Stimulated activated naive CD8-positive, alpha-beta T cell treated with anti-CD3 and anti-CD28 coated beads, Interleukin-15, amount 100 ng/mL, for 72 hours (primary cell): ENCODE results near the gene REEP6.

Experiments used
- ATAC-seq: fragments of 150-1000 bp; cut with Tn5 transposase; 2 replicates; pipeline ENCODE4 v1.10.0; 2021; ENCODE audit warnings: mild to moderate bottlenecking, moderate library complexity
- DNase-seq, 2 donors: peaks; one replicate each; pipeline ENCODE4 v3.0.0; 2021 to 2022
- H3K27ac Mint-ChIP-seq, 2 donors: one replicate each; pipeline ENCODE4 v1.8.0; 2022; ENCODE audit warnings: mild to moderate bottlenecking in 2 of 2, mixed read lengths in 2 of 2, moderate library complexity in 2 of 2
- H3K27me3 Mint-ChIP-seq: one replicate; pipeline ENCODE4 v1.8.0; 2022; ENCODE audit warnings: mixed read lengths
- H3K4me1 Mint-ChIP-seq: one replicate; pipeline ENCODE4 v1.8.0; 2022; ENCODE audit warnings: mild to moderate bottlenecking, mixed read lengths
- H3K4me3 Mint-ChIP-seq, 2 donors: one replicate each; pipeline ENCODE4 v1.8.0; 2022; ENCODE audit warnings: mild to moderate bottlenecking in 2 of 2, mixed read lengths in 2 of 2, moderate library complexity in 1 of 2
- H3K9me3 Mint-ChIP-seq, 2 donors: one replicate each; pipeline ENCODE4 v1.8.0; 2022; ENCODE audit warnings: mixed read lengths in 2 of 2

Gene REEP6

GRCh38 chr19:1467490-1468273 is 23.3 kb upstream of the REEP6 start:
- Mint-ChIP-seq H3K4me3 (peak overlapping the region in 1 of 2 donors; percentile 21), H3K4me1 (peaks cover 28% of the 10 kb centered on the region), H3K27me3 (peaks cover 37% of the 10 kb centered on the region), H3K27ac (no peak overlapping the region), H3K9me3 (no peaks in the 10 kb centered on the region)
- no peak for ATAC-seq
- DNase-seq: no peak

- Mint-ChIP-seq H3K27me3 (peaks cover 42% of the 10 kb centered on the region), H3K9me3 (no peaks in the 10 kb centered on the region), H3K27ac (no peak overlapping the region), H3K4me3 (peak overlapping the region; percentile 45 to 48), H3K4me1 (peaks cover 32% of the 10 kb centered on the region)
- no peak for DNase-seq
- ATAC-seq: no peak
Observed at GRCh38 chr19:1468274-1468820, 22.6 kb upstream of the REEP6 start.

GRCh38 chr19:1468821-1469254 is 22.1 kb upstream of the REEP6 start:
- Mint-ChIP-seq H3K4me1 (peaks cover 34% of the 10 kb centered on the region), H3K4me3 (peak overlapping the region; percentile 45 to 48), H3K27me3 (peaks cover 42% of the 10 kb centered on the region), H3K9me3 (no peaks in the 10 kb centered on the region), H3K27ac (no peak overlapping the region)
- peak in 1 of 2 donors; percentile 46 for DNase-seq
- ATAC-seq: peak; percentile 9

GRCh38 chr19:1469255-1470054 is 21.5 kb upstream of the REEP6 start:
- Mint-ChIP-seq H3K27ac (no peak overlapping the region), H3K27me3 (peaks cover 42% of the 10 kb centered on the region), H3K4me1 (peaks cover 34% of the 10 kb centered on the region), H3K9me3 (no peaks in the 10 kb centered on the region), H3K4me3 (peak overlapping the region in 1 of 2 donors; percentile 57)
- DNase-seq: peak in 1 of 2 donors; percentile 51
- ATAC-seq: peak; percentile 41

- peak overlapping the region; percentile 57 to 78 for H3K4me3 Mint-ChIP-seq
- H3K4me1 Mint-ChIP-seq: peaks cover 34% of the 10 kb centered on the region
- ATAC-seq: no peak
- no peaks in the 10 kb centered on the region for H3K9me3 Mint-ChIP-seq
- no peak overlapping the region for H3K27ac Mint-ChIP-seq
- H3K27me3 Mint-ChIP-seq: peaks cover 42% of the 10 kb centered on the region
- no peak for DNase-seq
Observed at GRCh38 chr19:1470055-1470304, 21.0 kb upstream of the REEP6 start.

- H3K27ac Mint-ChIP-seq: no peak overlapping the region
- DNase-seq: peak; percentile 47 to 65
- ATAC-seq: peak; percentile 68
- H3K9me3 Mint-ChIP-seq: no peaks in the 10 kb centered on the region
- peaks cover 42% of the 10 kb centered on the region for H3K27me3 Mint-ChIP-seq
- H3K4me1 Mint-ChIP-seq: peaks cover 34% of the 10 kb centered on the region
- peak overlapping the region; percentile 57 to 78 for H3K4me3 Mint-ChIP-seq
Observed at GRCh38 chr19:1470305-1471009, 20.5 kb upstream of the REEP6 start.

- peak in 1 of 2 donors; percentile 38 for DNase-seq
- peak overlapping the region; percentile 49 to 54 for H3K4me3 Mint-ChIP-seq
Observed at GRCh38 chr19:1471010-1471514, 19.9 kb upstream of the REEP6 start.

GRCh38 chr19:1471515-1472160 is 19.3 kb upstream of the REEP6 start:
- H3K4me3 Mint-ChIP-seq: peak overlapping the region in 1 of 2 donors; percentile 31
- H3K27ac Mint-ChIP-seq: no peak overlapping the region
- H3K4me1 Mint-ChIP-seq: peaks cover 32% of the 10 kb centered on the region
- ATAC-seq (no peak), DNase-seq (no peak)
- peaks cover 39% of the 10 kb centered on the region for H3K27me3 Mint-ChIP-seq
- no peaks in the 10 kb centered on the region for H3K9me3 Mint-ChIP-seq

More at GRCh38 chr19:1471010-1471514, 19.9 kb upstream of the REEP6 start:
- Mint-ChIP-seq H3K27ac (no peak overlapping the region), H3K27me3 (peaks cover 42% of the 10 kb centered on the region), H3K4me1 (peaks cover 34% of the 10 kb centered on the region), H3K9me3 (no peaks in the 10 kb centered on the region)
- ATAC-seq: peak; percentile 45

GRCh38 chr19:1472231-1473084 is 18.5 kb upstream of the REEP6 start:
- ATAC-seq (no peak), DNase-seq (no peak)
- Mint-ChIP-seq H3K9me3 (no peaks in the 10 kb centered on the region), H3K4me3 (no peak overlapping the region), H3K4me1 (peaks cover 33% of the 10 kb centered on the region), H3K27me3 (peaks cover 34% of the 10 kb centered on the region), H3K27ac (no peak overlapping the region)

GRCh38 chr19:1473085-1473851 is 17.7 kb upstream of the REEP6 start:
- no peak for DNase-seq
- no peak for ATAC-seq
- Mint-ChIP-seq H3K27ac (no peak overlapping the region), H3K9me3 (no peaks in the 10 kb centered on the region), H3K4me3 (no peak overlapping the region), H3K4me1 (peaks cover 38% of the 10 kb centered on the region), H3K27me3 (peaks cover 34% of the 10 kb centered on the region)

- H3K4me3 Mint-ChIP-seq: no peak overlapping the region
- H3K9me3 Mint-ChIP-seq: no peaks in the 10 kb centered on the region
- H3K27ac Mint-ChIP-seq: peak overlapping the region in 1 of 2 donors; percentile 54
- peaks cover 34% of the 10 kb centered on the region for H3K27me3 Mint-ChIP-seq
- peaks cover 46% of the 10 kb centered on the region for H3K4me1 Mint-ChIP-seq
- DNase-seq (no peak), ATAC-seq (no peak)
Observed at GRCh38 chr19:1474011-1474764, 16.8 kb upstream of the REEP6 start.

GRCh38 chr19:1474765-1475351 is 16.1 kb upstream of the REEP6 start:
- Mint-ChIP-seq H3K4me3 (no peak overlapping the region), H3K4me1 (peaks cover 51% of the 10 kb centered on the region), H3K9me3 (no peaks in the 10 kb centered on the region), H3K27me3 (peaks cover 32% of the 10 kb centered on the region), H3K27ac (peak overlapping the region in 1 of 2 donors; percentile 42)
- ATAC-seq (no peak), DNase-seq (no peak)
